HG02973 (cell line): ENCODE results near the gene TSPAN8.
"Not testable (repeated sequence)": the region's sequence is repeated elsewhere in the genome, so short reads cannot be mapped to it uniquely, and the experiment has no call there.

Source experiments
- ATAC-seq: cut with Tn5 transposase; IDR thresholded peaks from one replicate; pipeline ENCODE4 v1.9.1; 2021; ENCODE audit warnings: moderate library complexity; ENCODE audit not compliant: unreplicated experiment

TSPAN8 gene

DNA sequence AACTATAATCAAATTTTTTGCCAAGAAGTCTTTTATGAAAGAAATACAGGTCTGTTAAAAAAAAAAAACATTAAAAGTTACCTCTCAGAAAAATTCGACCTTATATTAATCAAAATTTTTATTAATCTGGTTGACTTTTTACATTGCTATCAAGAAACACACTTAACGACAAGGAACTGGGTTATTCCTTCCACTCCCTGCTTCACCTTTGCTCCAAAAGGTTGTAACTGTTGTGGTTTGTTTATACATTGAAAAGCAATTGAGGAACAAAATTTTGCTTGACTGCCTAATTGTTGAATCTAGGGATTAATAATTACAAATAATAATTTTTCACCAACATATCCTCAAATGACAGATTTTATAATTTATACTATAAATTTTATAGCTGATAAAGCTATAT lies 28.4 kb downstream of the TSPAN8 start:
- no peak for ATAC-seq

DNA sequence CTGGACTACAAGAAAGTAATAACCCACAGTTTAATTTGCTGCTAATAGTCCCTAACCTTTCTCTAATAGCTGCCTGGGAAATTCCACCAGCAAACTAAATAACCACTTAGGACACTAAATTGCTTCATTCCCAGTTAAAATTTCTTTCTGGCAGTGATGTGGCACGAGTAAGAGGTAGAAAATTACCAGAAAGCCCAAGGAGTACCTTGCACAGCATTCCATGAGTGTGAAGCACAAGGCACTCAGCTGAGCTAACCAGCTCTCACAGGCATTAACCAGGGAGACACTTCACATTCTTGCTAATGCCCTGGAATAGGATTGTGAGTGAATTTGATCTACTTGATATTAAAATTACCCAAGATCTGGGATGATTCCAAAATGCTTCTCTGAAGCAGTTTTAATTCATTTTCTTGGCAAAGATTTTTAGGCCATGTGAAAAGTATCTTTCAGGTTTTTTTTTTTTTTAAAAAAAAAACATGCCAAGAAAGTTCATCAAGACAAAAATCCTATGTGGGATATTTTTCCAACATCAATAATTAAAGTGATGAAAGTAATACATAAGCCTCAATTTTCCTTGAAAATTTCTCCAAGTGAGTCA lies 29.5 kb downstream of the TSPAN8 start:
- ATAC-seq: no peak

DNA sequence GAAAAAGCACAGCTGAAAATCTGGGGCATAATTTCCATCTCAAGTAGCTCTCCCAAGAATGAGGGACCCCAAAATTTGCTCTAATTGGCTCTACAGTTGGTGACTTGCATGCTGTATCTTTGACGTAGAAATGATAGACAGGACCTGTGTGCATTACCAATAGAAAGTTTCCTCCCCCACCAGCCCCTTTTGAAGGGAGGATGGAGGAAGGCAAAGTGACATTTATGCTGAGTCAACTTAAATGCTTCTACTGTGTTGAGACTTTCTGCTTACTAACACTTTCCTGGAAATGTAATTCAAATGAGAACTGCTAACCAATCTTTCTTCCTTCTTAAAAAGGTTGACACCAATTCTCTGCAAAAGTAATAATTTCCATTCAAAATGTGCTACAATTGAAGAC lies 31.9 kb downstream of the TSPAN8 start:
- no peak for ATAC-seq

DNA sequence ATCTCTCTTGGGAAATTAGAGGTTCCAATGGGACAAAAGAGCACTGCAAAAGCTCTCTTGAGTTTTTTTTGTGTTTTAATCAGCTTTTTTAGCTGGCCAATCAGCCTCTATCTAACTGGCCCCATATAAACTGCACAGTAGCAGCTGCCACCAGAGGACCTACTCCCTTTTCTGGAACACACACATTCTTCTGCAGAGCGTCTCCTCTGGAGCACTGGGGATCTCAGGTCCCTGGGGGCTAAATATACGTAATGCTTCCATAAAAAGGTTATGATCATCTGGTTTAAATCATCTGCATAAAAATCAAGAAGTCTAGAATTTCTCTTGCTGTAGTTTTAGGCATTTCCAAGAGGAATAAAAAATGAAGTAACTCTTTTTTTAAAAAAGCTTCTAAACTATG lies 32.3 kb downstream of the TSPAN8 start:
- ATAC-seq: no peak

DNA sequence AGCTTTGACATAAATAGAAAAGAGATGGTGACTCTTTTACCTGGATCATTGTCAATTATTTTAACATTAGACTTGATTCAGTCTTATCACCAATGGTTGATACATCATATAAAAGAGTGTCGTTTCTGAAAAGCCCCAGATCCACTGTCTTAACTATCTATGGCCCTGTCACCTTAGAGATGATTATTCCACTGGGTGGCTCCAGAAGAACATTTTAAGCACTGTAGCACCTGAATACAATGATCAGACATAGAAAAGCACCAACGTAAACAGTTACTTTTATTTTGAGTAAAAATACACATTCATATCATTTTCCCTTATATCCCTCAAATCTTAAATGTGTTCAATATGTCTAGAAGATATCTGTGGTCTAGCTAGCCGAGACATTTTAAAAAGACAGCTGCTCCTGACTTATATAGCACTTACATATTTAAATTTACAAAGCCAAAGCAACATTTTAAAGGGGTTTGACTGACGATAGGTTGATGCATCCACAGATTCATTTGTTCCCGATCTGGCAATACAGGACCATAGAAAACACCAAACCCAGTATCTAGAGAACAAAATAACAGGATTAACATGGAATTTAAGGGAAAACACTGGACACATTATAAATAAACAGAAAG lies 32.9 kb downstream of the TSPAN8 start:
- ATAC-seq: no peak

DNA sequence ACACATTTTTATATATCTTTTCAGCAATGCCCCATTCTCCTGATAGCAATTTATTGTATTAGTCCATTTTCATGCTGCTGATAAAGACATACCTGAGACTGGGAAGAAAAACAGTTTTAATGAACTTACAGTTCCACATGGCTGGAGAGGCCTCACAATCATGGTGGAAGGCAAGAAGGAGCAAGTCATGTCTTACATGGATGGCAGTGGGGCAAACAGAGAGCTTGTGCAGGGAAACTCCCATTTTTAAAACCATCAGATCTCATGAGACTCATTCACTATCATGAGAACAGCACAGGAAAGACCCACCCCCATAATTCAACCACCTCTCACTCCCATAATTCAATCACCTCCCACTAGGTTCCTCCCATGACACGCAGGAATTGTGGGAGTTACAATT lies 44.7 kb downstream of the TSPAN8 start:
- not testable (repeated sequence) for ATAC-seq

DNA sequence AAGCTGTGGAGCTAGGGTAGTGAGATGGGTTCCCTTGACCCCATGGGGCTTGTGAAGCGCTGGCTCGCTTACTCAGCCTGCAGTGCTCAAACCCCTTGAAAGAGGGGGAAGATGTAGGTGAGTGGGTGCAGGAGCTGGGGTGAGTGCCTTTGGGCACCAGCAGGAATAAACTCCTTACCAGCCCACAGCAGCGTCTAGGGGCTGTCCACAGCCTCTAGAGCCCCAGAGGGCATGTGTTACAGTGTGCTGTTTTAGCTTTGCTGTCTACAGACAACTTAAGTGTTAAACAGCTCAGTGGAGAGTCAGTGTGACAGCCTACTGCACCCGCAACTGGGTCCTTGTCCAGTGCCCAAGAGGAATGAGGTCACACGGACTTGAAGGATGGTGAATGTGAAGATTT lies 48.0 kb downstream of the TSPAN8 start:
- ATAC-seq: no peak

DNA sequence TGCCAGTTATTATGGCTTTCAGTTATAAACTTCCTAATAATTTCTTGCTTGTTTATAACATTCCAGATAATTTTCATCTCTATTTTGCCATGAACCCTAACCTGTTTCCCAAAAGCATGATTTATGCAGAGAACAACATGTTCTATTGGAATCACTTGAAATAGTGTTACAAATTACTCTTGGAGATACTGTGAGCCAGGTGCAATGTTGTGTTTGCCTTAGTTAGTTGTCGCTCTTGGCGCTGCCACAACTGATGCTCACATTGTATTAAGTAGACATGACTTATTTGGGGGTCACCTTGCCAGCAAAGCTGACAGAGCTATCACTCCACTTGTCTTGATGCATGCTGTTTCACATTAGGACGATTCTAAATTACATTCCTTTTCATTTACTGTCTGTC lies 49.4 kb downstream of the TSPAN8 start:
- no peak for ATAC-seq

DNA sequence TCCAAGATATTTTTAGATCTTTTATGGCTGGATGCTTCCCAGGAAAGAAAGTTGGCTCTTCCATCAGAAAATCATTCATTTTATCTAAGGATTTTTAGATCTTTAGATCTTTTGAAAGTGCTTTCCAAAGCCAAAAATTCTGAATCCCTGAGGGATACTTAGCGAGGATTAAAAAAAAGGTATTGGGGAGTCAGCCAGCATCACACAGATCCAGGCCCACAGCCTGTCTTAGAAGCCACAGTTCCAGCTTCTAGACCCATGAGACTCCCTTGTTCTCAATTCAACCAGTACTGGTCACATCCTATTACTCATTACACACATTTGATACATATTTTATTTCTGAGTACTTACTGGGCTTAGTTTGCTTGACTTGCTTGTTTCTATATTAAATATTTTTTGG lies 49.9 kb downstream of the TSPAN8 start:
- no peak for ATAC-seq

DNA sequence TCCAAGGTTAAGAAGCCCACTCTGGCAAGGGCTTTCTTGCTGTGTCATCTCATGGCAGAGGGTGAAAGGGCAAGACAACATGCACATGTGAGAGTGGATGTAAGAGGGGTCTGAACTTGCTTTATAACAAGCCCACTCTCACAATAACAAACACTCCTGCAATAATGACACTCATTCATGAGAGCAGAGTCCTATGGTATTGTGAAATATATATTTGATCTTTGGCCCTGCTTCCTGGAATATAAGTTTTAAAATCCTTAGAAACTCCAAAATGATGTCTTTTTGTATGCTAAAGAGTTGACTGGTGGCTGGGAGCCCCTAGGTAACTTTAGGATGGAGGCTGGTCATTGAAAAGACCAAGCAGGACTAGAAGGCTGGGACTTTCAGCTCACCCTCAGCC lies 51.8 kb downstream of the TSPAN8 start:
- no peak for ATAC-seq

DNA sequence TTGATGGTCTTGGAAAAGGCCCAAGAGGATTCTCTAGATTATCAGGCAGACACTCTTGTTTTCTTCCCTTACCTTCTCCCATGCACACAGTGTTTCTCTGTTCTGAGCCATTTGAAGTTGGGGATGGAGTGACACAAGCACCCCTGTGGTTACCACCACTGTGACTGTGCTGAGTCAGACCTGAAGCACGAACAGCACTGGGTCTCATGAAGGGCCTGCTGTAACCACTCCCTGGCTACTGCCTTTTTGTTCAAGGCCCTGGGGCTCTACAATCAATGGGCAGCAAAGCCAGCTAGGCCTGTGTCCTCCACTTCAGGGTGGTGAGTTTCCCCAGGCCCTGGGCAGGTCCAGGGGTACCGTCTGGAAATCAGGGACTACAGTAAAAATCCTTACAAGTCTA lies 65.5 kb downstream of the TSPAN8 start:
- ATAC-seq: no peak

DNA sequence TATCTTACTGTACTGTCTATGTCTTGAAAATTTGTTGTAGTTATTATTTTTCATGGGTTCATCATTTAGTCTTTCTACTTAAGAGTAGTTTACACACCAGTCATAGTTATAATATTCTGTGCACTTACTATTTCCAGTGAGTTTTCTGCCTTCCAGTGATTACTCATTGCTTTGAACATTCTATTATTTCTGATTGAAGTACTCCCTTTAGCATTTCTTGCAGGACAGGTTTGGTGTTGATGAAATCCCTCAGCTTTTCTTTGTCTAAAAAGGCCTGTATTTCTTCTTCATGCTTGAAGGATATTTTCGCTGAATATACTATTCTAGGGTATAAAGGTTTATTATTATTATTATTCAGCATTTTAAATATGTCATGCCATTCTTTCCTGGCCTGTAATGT lies 66.8 kb downstream of the TSPAN8 start:
- no peak for ATAC-seq

DNA sequence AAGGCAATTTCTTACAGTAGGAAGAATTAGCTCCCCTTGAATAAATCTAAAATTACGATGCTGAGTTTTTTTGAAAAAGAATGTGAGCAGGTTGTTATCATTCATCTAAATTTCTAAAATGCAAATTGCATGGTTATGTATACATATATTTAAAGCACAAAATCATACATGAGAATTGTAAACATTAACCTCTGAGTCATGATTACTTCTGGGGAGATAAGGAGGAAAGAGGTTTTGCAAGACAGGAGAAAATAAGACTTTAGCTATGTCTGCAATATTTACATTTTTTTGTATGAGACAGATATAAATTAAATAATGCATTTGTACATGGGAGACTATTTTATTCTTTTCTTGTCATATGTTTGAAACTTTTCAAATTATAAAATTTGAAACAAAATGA lies 72.2 kb downstream of the TSPAN8 start:
- no peak for ATAC-seq

DNA sequence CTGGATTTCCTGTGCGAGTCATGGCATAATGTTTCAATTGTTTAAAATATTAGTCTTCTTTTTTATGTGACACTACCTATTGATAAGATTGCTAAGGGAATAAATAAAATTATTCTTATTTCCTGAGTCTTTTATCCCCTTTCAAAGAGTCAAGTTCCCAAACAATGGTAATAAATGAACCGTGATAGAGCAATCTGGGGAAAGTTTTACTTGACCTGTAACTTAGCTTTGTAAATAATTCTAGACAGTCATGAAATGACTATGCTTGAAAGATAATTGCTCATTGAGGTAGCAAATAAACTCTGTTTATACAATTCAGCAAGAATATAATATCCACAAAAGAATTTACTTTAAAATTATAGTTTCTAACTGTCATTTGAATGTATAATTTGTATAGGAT lies 82.1 kb downstream of the TSPAN8 start:
- ATAC-seq: no peak
